Measurements from ENCODE around the gene EIF6. TPM values are rescaled to one million over a fixed set of nuclear protein-coding genes. Genes with fewer than 3 reads are reported as not detected.
A peak's percentile ranks its signal among the peaks of the same experiment; 100 is the strongest.

EIF6 gene
- total RNA-seq, 2 donors from 2014 or later, result 127 to 132 TPM

DNA sequence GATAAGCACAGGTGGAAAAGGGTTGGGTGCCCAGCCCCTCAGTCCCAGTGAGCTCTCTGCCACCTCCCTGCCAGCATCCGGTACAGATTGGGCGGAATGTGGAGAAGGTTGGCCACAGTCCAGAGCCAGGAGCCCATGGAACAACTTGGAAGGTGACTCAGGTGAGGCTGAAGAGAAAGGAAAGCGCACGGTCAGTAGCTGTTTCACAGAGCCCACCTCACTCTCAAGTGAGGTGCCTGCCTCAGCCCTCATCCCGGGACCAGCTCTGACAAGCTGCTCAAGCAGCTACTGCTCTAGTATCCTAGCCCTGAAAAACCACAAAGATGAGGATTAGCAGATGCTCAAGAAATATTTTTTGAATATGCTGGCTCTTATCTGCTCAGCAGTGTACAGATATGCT is 5.5 kb downstream of the EIF6 start:
- H3K36me3 ChIP-seq (ENCODE audit: control insufficient read depth, insufficient read depth, low read length), result peaks cover 58% of the 10 kb centered on the region
- WGBS, 2 experiments (ENCODE audit: insufficient coverage in 1 of 2, insufficient read length in 1 of 2), result 95 to 100% methylated on average over 2 to 5 of the region's 5 CpGs
- no peak overlapping the region for H3K4me3 ChIP-seq (ENCODE audit: low read length)
- TF ChIP-seq, protein P1, sequence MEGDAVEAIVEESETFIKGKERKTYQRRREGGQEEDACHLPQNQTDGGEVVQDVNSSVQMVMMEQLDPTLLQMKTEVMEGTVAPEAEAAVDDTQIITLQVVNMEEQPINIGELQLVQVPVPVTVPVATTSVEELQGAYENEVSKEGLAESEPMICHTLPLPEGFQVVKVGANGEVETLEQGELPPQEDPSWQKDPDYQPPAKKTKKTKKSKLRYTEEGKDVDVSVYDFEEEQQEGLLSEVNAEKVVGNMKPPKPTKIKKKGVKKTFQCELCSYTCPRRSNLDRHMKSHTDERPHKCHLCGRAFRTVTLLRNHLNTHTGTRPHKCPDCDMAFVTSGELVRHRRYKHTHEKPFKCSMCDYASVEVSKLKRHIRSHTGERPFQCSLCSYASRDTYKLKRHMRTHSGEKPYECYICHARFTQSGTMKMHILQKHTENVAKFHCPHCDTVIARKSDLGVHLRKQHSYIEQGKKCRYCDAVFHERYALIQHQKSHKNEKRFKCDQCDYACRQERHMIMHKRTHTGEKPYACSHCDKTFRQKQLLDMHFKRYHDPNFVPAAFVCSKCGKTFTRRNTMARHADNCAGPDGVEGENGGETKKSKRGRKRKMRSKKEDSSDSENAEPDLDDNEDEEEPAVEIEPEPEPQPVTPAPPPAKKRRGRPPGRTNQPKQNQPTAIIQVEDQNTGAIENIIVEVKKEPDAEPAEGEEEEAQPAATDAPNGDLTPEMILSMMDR (conservative IDR thresholded peaks at IDR 0.05), result no peak
- no peak for DNase-seq
- no peak overlapping the region for H3K27ac ChIP-seq (ENCODE audit: low read depth, low read length)
- peaks cover 5% of the 10 kb centered on the region for H3K4me1 ChIP-seq (ENCODE audit: control insufficient read depth, insufficient read depth, low read length)
- H3K9ac ChIP-seq (ENCODE audit: extremely low read depth, low read length, poor library complexity, severe bottlenecking), result no peak overlapping the region
- no peak overlapping the region for H3K4me3 Mint-ChIP-seq
- peaks cover 8% of the 10 kb centered on the region for H3K4me1 Mint-ChIP-seq
- peaks cover 55% of the 10 kb centered on the region for H3K36me3 Mint-ChIP-seq (ENCODE audit: low read depth)
- H3K27ac Mint-ChIP-seq, result peak overlapping the region; percentile 90
- H3K9me3 Mint-ChIP-seq, result no peaks in the 10 kb centered on the region
- no peaks in the 10 kb centered on the region for H3K9me3 ChIP-seq (ENCODE audit: control insufficient read depth, low read length)
- no peaks in the 10 kb centered on the region for H3K27me3 Mint-ChIP-seq (ENCODE audit: insufficient read depth)
- H3K27me3 ChIP-seq (ENCODE audit: control insufficient read depth, insufficient read depth, low read length, poor library complexity, severe bottlenecking), result no peaks in the 10 kb centered on the region

DNA sequence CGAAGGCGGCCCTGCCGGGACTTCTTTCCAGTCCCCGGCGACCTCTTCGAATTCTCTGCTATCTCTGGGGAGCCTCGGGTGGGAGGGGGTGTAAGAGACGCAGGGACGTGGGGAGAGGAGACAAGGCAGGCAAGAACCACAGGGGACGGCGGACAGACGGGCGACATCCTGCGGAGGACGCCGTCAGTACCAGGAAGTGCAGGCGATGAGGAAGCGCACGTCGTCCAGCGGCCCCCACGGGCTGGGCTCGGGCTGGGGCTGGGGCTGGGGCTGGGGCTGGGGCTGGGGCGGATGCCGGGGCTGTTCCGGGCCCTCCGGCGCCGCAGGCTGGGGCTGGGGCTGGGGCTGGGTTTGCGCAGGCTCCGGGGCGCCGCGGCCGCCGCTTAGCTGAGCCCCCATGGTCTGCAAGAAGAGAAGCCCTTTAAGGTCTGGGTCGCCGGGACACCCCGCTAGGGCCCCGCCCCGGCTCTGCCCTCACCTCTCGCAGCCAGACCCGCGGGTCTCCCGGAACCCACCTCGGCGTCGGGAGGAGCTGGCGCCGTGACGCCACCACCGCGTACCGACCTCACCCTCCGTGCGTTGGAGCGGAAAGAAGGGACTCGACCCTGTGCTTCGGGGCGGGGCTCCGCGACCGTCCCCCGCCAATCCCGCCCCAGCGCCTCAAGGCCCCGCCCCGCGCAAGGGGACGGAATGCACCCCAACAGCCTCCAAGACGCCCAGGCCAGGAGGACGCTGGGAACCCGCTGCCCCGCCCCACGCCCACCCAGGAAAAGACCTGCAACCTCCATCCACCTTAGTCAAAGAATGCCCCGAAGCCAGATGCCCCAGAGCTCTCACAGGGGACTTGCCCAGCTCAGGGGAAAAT is 6.8 kb downstream of the EIF6 start, which contains the start of gene MMP24OS:
Gene MMP24OS (minus strand): TSS at position 592 of the 865 bp plus-strand sequence. CDS start 193 bp downstream, at position 399.
- Mint-ChIP-seq H3K4me1 (no peaks in the 10 kb centered on the region), H3K36me3 (ENCODE audit: low read depth) (peaks cover 48% of the 10 kb centered on the region), H3K27me3 (ENCODE audit: insufficient read depth) (no peaks in the 10 kb centered on the region), H3K27ac (peak within 1 kb of the TSS; percentile 96), H3K9me3 (no peaks in the 10 kb centered on the region), H3K4me3 (peak within 1 kb of the TSS; percentile 91)
- H3K4me3 ChIP-seq (ENCODE audit: low read length), result peak within 1 kb of the TSS; percentile 91
- WGBS, 2 experiments (ENCODE audit: insufficient coverage in 1 of 2, insufficient read length in 1 of 2), result 0 to 1% methylated on average over 14 to 76 of the region's 76 CpGs
- H3K36me3 ChIP-seq (ENCODE audit: control insufficient read depth, insufficient read depth, low read length), result peaks cover 54% of the 10 kb centered on the region
- H3K27ac ChIP-seq (ENCODE audit: low read depth, low read length), result peak within 1 kb of the TSS; percentile 75
- TF ChIP-seq, protein P1 (conservative IDR thresholded peaks at IDR 0.05), result peak; percentile 33
- peak within 1 kb of the TSS; percentile 80 for H3K9ac ChIP-seq (ENCODE audit: extremely low read depth, low read length, poor library complexity, severe bottlenecking)
- H3K9me3 ChIP-seq (ENCODE audit: control insufficient read depth, low read length), result no peaks in the 10 kb centered on the region
- H3K4me1 ChIP-seq (ENCODE audit: control insufficient read depth, insufficient read depth, low read length), result no peaks in the 10 kb centered on the region
- peak; percentile 97 for DNase-seq
- no peaks in the 10 kb centered on the region for H3K27me3 ChIP-seq (ENCODE audit: control insufficient read depth, insufficient read depth, low read length, poor library complexity, severe bottlenecking)

DNA sequence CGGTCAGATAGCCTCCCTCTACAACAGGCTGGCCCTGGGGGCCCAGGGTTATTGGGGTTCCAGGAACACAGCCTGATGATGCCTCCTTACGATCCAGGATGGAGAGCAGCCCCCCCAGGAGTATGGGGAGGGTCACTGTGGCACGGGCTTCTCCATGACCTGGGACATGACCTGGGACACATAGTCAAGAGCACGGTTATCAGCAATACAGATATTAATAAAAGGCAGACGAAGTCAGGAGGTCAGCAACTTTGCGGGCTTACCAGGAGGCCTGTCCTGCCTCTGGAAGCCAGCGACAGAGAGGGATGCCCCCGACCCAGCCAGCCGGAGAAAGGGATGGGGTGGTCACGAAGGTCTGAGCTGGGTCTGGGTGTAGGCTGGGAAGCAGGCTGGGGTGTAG is 7.4 kb downstream of the EIF6 start:
- 17 to 29% methylated on average over 6 to 10 of the region's 10 CpGs for WGBS, 2 experiments (ENCODE audit: insufficient coverage in 1 of 2, insufficient read length in 1 of 2)
- peak overlapping the region; percentile 91 for H3K4me3 ChIP-seq (ENCODE audit: low read length)
- H3K9ac ChIP-seq (ENCODE audit: extremely low read depth, low read length, poor library complexity, severe bottlenecking), result peak overlapping the region; percentile 80
- Mint-ChIP-seq H3K4me1 (no peaks in the 10 kb centered on the region), H3K4me3 (peak overlapping the region; percentile 91), H3K9me3 (no peaks in the 10 kb centered on the region), H3K36me3 (ENCODE audit: low read depth) (peaks cover 42% of the 10 kb centered on the region), H3K27me3 (ENCODE audit: insufficient read depth) (no peaks in the 10 kb centered on the region), H3K27ac (peak overlapping the region; percentile 96)
- H3K27ac ChIP-seq (ENCODE audit: low read depth, low read length), result peak overlapping the region; percentile 36
- H3K9me3 ChIP-seq (ENCODE audit: control insufficient read depth, low read length), result no peaks in the 10 kb centered on the region
- no peaks in the 10 kb centered on the region for H3K4me1 ChIP-seq (ENCODE audit: control insufficient read depth, insufficient read depth, low read length)
- no peak for DNase-seq
- H3K27me3 ChIP-seq (ENCODE audit: control insufficient read depth, insufficient read depth, low read length, poor library complexity, severe bottlenecking), result no peaks in the 10 kb centered on the region
- H3K36me3 ChIP-seq (ENCODE audit: control insufficient read depth, insufficient read depth, low read length), result peaks cover 48% of the 10 kb centered on the region
- TF ChIP-seq, protein P1 (conservative IDR thresholded peaks at IDR 0.05), result no peak
